A549 (cell line): Measurements from ENCODE around the gene AHI1. TPM values are rescaled to one million over a fixed set of nuclear protein-coding genes. Genes with fewer than 3 reads are reported as not detected.

Source experiments
- ATAC-seq, 2 experiments: fragments of 200-7000 bp in 1 of 2; fragments of >200 bp in 1 of 2; cut with Nextera tagmentation in 1 of 2; cut with Tn5 transposase in 1 of 2; 3 replicates each; pipeline versions ENCODE4 v1.8.0 to v1.9.1; 2018 to 2020; ENCODE audit warnings: mild to moderate bottlenecking in 1 of 2, moderate library complexity in 1 of 2
- CTCF ChIA-PET: fragments of 300-600 bp; sonication (Branson Sonifier 250); formaldehyde crosslinking; extraction: SDS; loops from one replicate; lab custom pipeline; 2021; ENCODE audit warnings: antibody characterized with exemption, inconsistent platforms; lab: Yijun Ruan, JAX
- POLR2A ChIA-PET: fragments of 350-600 bp; formaldehyde crosslinking; extraction: SDS; loops from one replicate; lab custom pipeline; 2021; ENCODE audit warnings: antibody characterized with exemption, inconsistent platforms; lab: Yijun Ruan, JAX
- DNase-seq, 2 experiments: peaks; one replicate each; pipeline versions ENCODE4 v3.0.0 to v3.0.0-alpha.2; 2011 to 2016; ENCODE audit warnings: low read depth in 1 of 2, low spot score in 1 of 2
- FAIRE-seq: peaks from 2 replicates; lab custom pipeline; 2011; peaks lifted over from hg19 to GRCh38; lab: Jason Lieb, UNC
- H3K27ac ChIP-seq, 2 experiments: fragments of >200 bp; sonication (Bioruptor Twin); formaldehyde crosslinking; 3 replicates each; pipeline ENCODE4 v1.5.1; 2016 to 2017
- H3K4me1 ChIP-seq: fragments of >200 bp; sonication (Bioruptor Twin); formaldehyde crosslinking; 3 replicates; pipeline ENCODE4 v1.6.1; 2016
- H3K4me2 ChIP-seq: fragments of >200 bp; sonication (Bioruptor Twin); formaldehyde crosslinking; 3 replicates; pipeline ENCODE4 v1.6.1; 2016
- H3K4me3 ChIP-seq: fragments of >200 bp; sonication (Bioruptor Twin); formaldehyde crosslinking; 3 replicates; pipeline ENCODE4 v1.5.1; 2016
- H3K9me3 ChIP-seq: fragments of >200 bp; sonication (Bioruptor Twin); formaldehyde crosslinking; 3 replicates; pipeline ENCODE4 v1.6.1; 2016
- CEBPB ChIP-seq, 2 experiments: fragments of >200 bp in 1 of 2; sonication (Bioruptor Twin) in 1 of 2; formaldehyde crosslinking in 1 of 2; IDR thresholded peaks; 2 replicates each; pipeline ENCODE4 v1.6.1; 2012 to 2016
- CHD4 ChIP-seq: fragments of 200-600 bp; sonication (generic); IDR thresholded peaks from 2 replicates; pipeline ENCODE4 v1.6.1; 2016; ENCODE audit warnings: antibody characterized with exemption, mild to moderate bottlenecking, borderline replicate concordance
- EHMT2 ChIP-seq: fragments of 200-600 bp; sonication (generic); IDR thresholded peaks from 2 replicates; pipeline ENCODE4 v1.6.1; 2016; ENCODE audit warnings: antibody characterized with exemption, low read depth, mild to moderate bottlenecking, moderate library complexity
- ESRRA ChIP-seq: fragments of 150-350 bp; IDR thresholded peaks from 2 replicates; pipeline ENCODE4 v1.6.1; 2014; ENCODE audit warnings: mild to moderate bottlenecking, low read length, borderline replicate concordance
- FOSB ChIP-seq: fragments of 250-450 bp; sonication (Bioruptor Pico); IDR thresholded peaks from 2 replicates; pipeline ENCODE4 v1.5.0; 2020; ENCODE audit warnings: mild to moderate bottlenecking, moderate library complexity
- FOSL2 ChIP-seq, 2 experiments: fragments of 450-650 bp in 1 of 2; fragments of >200 bp in 1 of 2; sonication (Bioruptor Twin) in 1 of 2; formaldehyde crosslinking; IDR thresholded peaks; 2 replicates each; pipeline versions ENCODE4 v1.5.0 to v1.6.1; 2016 to 2020; ENCODE audit warnings: mild to moderate bottlenecking in 1 of 2, moderate library complexity in 1 of 2
- HOXA7 ChIP-seq: fragments of 250-450 bp; sonication (Bioruptor Pico); IDR thresholded peaks from 2 replicates; pipeline ENCODE4 v1.5.0; 2020; ENCODE audit warnings: mild to moderate bottlenecking, moderate library complexity
- JUN ChIP-seq, 2 experiments: fragments of >200 bp; sonication (Bioruptor Twin); formaldehyde crosslinking; IDR thresholded peaks; 2 replicates in 1 of 2; 3 replicates in 1 of 2; pipeline ENCODE4 v1.6.1; 2016 to 2017
- JUNB ChIP-seq: fragments of >200 bp; sonication (Bioruptor Twin); formaldehyde crosslinking; IDR thresholded peaks from 2 replicates; pipeline ENCODE4 v1.6.1; 2016
- KDM5A ChIP-seq: fragments of 200-600 bp; sonication (generic); IDR thresholded peaks from 2 replicates; pipeline ENCODE4 v1.6.1; 2016; ENCODE audit warnings: antibody characterized with exemption, mild to moderate bottlenecking
- MYC ChIP-seq: IDR thresholded peaks from 2 replicates; pipeline ENCODE4 v1.6.1; 2012; ENCODE audit warnings: mild to moderate bottlenecking, inconsistent platforms, low read length, improper control_type of control experiment, borderline replicate concordance
- PHF8 ChIP-seq: fragments of 200-600 bp; sonication (generic); IDR thresholded peaks from 2 replicates; pipeline ENCODE4 v1.6.1; 2016; ENCODE audit warnings: low read depth, mild to moderate bottlenecking, antibody characterized with exemption, moderate library complexity, borderline replicate concordance
- POLR2A ChIP-seq: IDR thresholded peaks from 2 replicates; pipeline ENCODE4 v1.6.1; 2012; ENCODE audit warnings: mild to moderate bottlenecking, low read length
- RARB ChIP-seq: fragments of 250-450 bp; sonication (Bioruptor Pico); IDR thresholded peaks from 2 replicates; pipeline ENCODE4 v1.8.0; 2021; ENCODE audit warnings: mild to moderate bottlenecking, moderate library complexity
- RCOR1 ChIP-seq: fragments of 150-350 bp; IDR thresholded peaks from 2 replicates; pipeline ENCODE4 v1.6.1; 2014; ENCODE audit warnings: antibody characterized with exemption, low read length, low read depth
- RNF2 ChIP-seq: fragments of 200-600 bp; sonication (generic); IDR thresholded peaks from 2 replicates; pipeline ENCODE4 v1.6.1; 2016; ENCODE audit warnings: low read depth, mild to moderate bottlenecking, antibody characterized with exemption, moderate library complexity, borderline replicate concordance
- ZFP36 ChIP-seq: fragments of 450-650 bp; IDR thresholded peaks from 2 replicates; pipeline ENCODE4 v1.6.1; 2014; ENCODE audit warnings: borderline replicate concordance; ENCODE audit not compliant: partially characterized antibody
- WGBS: methylation state at CpG from one replicate; pipeline ENCODE4 v1.1.6; 2017; ENCODE audit errors: missing lambda C conversion rate; 5-methylcytosine and 5-hydroxymethylcytosine counted together
- polyA plus RNA-seq, 4 experiments: library from polyadenylated mRNA; depleted of rRNA in 3 of 4; stranded (reverse); fragments of >200 nt; fragmentation: RNase III in 1 of 4; extraction: RNeasy Plus Mini Kit Qiagen cat#74134 plus additional on column Dnase treatment in 1 of 4; gene quantifications; 2 replicates in 3 of 4; 3 replicates in 1 of 4; pipeline ENCODE4 v1.2.3, GENCODE V29; 2011 to 2017
- TF ChIP-seq, protein P1 (sequence below): fragments of 200-600 bp; sonication (generic); IDR thresholded peaks from 2 replicates; pipeline ENCODE4 v1.6.1; 2016; ENCODE audit warnings: antibody characterized with exemption, mild to moderate bottlenecking, moderate library complexity
- TF ChIP-seq, protein P2 (sequence below): fragments of 250-450 bp; sonication (Bioruptor Pico); IDR thresholded peaks from 2 replicates; pipeline ENCODE4 v1.5.0; 2020; ENCODE audit warnings: low read depth, mild to moderate bottlenecking, moderate library complexity
- TF ChIP-seq, protein P3 (sequence below): IDR thresholded peaks from 2 replicates; pipeline ENCODE4 v1.6.1; 2012; ENCODE audit warnings: low read depth, borderline replicate concordance
- TF ChIP-seq, protein P4 (sequence below): fragments of >200 bp; sonication (Bioruptor Twin); formaldehyde crosslinking; IDR thresholded peaks from 3 replicates; pipeline ENCODE4 v1.5.1; 2016

The AHI1 gene
- polyA plus RNA-seq, 2 of the 4 experiments (the other 2 are of a cell fraction): 24.7 to 50.8 TPM

DNA sequence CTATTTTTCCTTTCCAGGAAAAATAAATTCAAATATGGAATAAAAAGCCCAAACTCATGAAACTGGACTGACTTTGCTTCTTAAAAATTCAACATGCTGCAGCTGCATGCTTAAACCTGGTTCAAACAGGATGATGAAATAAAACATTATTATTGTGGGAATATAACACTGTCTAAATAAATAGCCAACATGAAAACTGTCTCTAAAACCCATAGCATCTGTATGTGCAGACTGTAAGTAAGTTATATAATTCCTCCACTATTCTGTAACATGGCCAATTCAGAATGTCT, 30.4 kb upstream of the AHI1 start:
- Histone ChIP-seq H3K9me3 (no peaks in the 10 kb centered on the region), H3K4me3 (no peak overlapping the region), H3K27ac (no peak overlapping the region), H3K4me1 (peaks cover 8% of the 10 kb centered on the region; the same call in 2 of the 3 replicates)
- ATAC-seq: no peak
- no peak for FAIRE-seq
- no peak for DNase-seq
- TF ChIP-seq PHF8 (no peak), CHD4 (no peak), RARB (CRISPR knock-in tag) (no peak), JUN (IDR thresholded peaks at IDR 0.05) (no peak), FOSL2 (IDR thresholded peaks at IDR 0.05) (no peak), FOSL2 (CRISPR knock-in tag; IDR thresholded peaks at IDR 0.05) (no peak), MYC (no peak)
- TF ChIP-seq, protein P1, sequence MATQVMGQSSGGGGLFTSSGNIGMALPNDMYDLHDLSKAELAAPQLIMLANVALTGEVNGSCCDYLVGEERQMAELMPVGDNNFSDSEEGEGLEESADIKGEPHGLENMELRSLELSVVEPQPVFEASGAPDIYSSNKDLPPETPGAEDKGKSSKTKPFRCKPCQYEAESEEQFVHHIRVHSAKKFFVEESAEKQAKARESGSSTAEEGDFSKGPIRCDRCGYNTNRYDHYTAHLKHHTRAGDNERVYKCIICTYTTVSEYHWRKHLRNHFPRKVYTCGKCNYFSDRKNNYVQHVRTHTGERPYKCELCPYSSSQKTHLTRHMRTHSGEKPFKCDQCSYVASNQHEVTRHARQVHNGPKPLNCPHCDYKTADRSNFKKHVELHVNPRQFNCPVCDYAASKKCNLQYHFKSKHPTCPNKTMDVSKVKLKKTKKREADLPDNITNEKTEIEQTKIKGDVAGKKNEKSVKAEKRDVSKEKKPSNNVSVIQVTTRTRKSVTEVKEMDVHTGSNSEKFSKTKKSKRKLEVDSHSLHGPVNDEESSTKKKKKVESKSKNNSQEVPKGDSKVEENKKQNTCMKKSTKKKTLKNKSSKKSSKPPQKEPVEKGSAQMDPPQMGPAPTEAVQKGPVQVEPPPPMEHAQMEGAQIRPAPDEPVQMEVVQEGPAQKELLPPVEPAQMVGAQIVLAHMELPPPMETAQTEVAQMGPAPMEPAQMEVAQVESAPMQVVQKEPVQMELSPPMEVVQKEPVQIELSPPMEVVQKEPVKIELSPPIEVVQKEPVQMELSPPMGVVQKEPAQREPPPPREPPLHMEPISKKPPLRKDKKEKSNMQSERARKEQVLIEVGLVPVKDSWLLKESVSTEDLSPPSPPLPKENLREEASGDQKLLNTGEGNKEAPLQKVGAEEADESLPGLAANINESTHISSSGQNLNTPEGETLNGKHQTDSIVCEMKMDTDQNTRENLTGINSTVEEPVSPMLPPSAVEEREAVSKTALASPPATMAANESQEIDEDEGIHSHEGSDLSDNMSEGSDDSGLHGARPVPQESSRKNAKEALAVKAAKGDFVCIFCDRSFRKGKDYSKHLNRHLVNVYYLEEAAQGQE: no peak
- TF ChIP-seq, protein P2, sequence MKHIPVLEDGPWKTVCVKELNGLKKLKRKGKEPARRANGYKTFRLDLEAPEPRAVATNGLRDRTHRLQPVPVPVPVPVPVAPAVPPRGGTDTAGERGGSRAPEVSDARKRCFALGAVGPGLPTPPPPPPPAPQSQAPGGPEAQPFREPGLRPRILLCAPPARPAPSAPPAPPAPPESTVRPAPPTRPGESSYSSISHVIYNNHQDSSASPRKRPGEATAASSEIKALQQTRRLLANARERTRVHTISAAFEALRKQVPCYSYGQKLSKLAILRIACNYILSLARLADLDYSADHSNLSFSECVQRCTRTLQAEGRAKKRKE: no peak
- TF ChIP-seq, all 56 proteins: peak for 0
- CTCF ChIA-PET: interaction anchor here (3.0 kb wide), 1 partner anchor 698 kb away, joined by 12 read pairs; no protein-coding TSS in a partner anchor
- no peak overlapping the region for H3K4me2 ChIP-seq
- POLR2A ChIA-PET: no interaction called here

DNA sequence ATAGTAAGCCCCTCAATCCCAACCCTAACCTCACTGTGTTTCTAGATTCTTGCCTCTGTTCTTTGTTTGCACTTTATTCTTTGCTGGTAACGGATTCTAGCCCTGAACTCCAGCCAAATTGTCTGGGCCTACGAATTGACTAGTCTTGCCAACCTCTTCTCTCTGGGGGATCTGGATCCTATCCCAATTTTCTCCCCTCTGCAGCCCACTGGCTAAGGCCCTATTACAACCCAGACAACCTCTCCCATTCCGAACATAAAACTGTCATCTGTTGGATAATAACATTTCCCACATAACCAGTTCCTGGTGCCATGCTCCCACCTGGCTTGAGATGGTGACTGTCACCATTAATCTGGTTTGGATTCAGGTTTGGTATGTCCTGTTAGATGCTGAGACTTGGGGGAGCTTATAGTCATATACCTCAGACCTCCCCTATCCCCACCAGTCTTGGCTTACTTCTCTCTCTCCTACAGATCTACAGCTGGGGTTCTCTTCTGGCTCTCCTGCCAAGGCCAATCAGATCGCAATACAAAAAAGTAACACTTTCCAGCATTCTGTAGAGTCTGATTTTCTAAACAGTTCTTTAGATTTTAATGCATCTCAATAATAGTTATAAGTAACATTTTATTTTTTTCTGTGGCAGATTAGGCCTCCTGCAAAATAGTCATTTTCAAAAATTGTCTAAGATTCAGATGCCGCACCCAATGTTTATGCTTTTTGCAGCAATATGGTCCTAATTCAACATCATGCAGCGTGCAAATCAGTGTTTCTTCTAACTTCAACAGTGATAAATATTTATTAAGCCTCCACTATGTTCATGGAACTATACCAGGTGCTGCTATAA, 29.8 kb upstream of the AHI1 start:
- TF ChIP-seq ESRRA (no peak), EHMT2 (no peak), JUN (IDR thresholded peaks at IDR 0.05) (no peak), KDM5A (no peak), POLR2A (no peak), ZFP36 (no peak), RCOR1 (no peak), FOSB (CRISPR knock-in tag) (no peak), HOXA7 (CRISPR knock-in tag) (no peak), JUNB (no peak), CEBPB (IDR thresholded peaks at IDR 0.05) (no peak), RNF2 (no peak)
- TF ChIP-seq, protein P3, sequence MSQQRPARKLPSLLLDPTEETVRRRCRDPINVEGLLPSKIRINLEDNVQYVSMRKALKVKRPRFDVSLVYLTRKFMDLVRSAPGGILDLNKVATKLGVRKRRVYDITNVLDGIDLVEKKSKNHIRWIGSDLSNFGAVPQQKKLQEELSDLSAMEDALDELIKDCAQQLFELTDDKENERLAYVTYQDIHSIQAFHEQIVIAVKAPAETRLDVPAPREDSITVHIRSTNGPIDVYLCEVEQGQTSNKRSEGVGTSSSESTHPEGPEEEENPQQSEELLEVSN: no peak
- TF ChIP-seq, protein P1: no peak
- TF ChIP-seq, protein P4, sequence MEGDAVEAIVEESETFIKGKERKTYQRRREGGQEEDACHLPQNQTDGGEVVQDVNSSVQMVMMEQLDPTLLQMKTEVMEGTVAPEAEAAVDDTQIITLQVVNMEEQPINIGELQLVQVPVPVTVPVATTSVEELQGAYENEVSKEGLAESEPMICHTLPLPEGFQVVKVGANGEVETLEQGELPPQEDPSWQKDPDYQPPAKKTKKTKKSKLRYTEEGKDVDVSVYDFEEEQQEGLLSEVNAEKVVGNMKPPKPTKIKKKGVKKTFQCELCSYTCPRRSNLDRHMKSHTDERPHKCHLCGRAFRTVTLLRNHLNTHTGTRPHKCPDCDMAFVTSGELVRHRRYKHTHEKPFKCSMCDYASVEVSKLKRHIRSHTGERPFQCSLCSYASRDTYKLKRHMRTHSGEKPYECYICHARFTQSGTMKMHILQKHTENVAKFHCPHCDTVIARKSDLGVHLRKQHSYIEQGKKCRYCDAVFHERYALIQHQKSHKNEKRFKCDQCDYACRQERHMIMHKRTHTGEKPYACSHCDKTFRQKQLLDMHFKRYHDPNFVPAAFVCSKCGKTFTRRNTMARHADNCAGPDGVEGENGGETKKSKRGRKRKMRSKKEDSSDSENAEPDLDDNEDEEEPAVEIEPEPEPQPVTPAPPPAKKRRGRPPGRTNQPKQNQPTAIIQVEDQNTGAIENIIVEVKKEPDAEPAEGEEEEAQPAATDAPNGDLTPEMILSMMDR: no peak
- DNase-seq (no peak), FAIRE-seq (no peak), ATAC-seq (no peak)
- H3K27ac ChIP-seq: no peak overlapping the region
- no peak overlapping the region for H3K4me2 ChIP-seq
- ChIA-PET POLR2A (no interaction called here), CTCF (interaction anchor here (1.7 to 3.0 kb wide), 2 partner anchors 9 to 699 kb away, joined by 7 to 12 read pairs; no protein-coding TSS in a partner anchor)
- no peaks in the 10 kb centered on the region for H3K9me3 ChIP-seq
- H3K4me1 ChIP-seq: peaks cover 12% of the 10 kb centered on the region; the same call in 2 of the 3 replicates
- H3K4me3 ChIP-seq: no peak overlapping the region
- 89% methylated on average over 6 of the region's 6 CpGs for WGBS
